ENCODE measurements around the gene CLC. TPM values are rescaled to one million over a fixed set of nuclear protein-coding genes. Genes with fewer than 3 reads are reported as not detected.

CLC gene
- total RNA-seq, 1 experiment from 2014 or later = not detected

- no peak for ATAC-seq
- H3K4me1 Mint-ChIP-seq = no peaks in the 10 kb centered on the region
These were observed 53.6 kb downstream of the CLC start for GRCh38 chr19:39684267-39684666.

More at GRCh38 chr19:39684267-39684666, 53.6 kb downstream of the CLC start:
- H3K36me3 Mint-ChIP-seq = no peaks in the 10 kb centered on the region
- no peak overlapping the region for H3K27ac Mint-ChIP-seq
- TF ChIP-seq FOXP4 (CRISPR knock-in tag; IDR thresholded peaks at IDR 0.05) (no peak), ESRRA (CRISPR knock-in tag; IDR thresholded peaks at IDR 0.05; ENCODE audit: borderline replicate concordance) (no peak), FOXJ3 (CRISPR knock-in tag; IDR thresholded peaks at IDR 0.05; ENCODE audit: borderline replicate concordance) (no peak), MAX (CRISPR knock-in tag; IDR thresholded peaks at IDR 0.05) (no peak), ETV6 (CRISPR knock-in tag; IDR thresholded peaks at IDR 0.05) (no peak), TEAD1 (CRISPR knock-in tag; IDR thresholded peaks at IDR 0.05) (no peak), CDX4 (CRISPR knock-in tag; IDR thresholded peaks at IDR 0.05; ENCODE audit: borderline replicate concordance) (no peak), GRHL2 (CRISPR knock-in tag; IDR thresholded peaks at IDR 0.05; ENCODE audit: insufficient replicate concordance, severe bottlenecking) (no peak), SOX15 (CRISPR knock-in tag; IDR thresholded peaks at IDR 0.05) (no peak), CBFB (CRISPR knock-in tag; IDR thresholded peaks at IDR 0.05; ENCODE audit: low read depth) (no peak), ZNF532 (CRISPR knock-in tag; IDR thresholded peaks at IDR 0.05; ENCODE audit: borderline replicate concordance) (no peak), PREB (CRISPR knock-in tag; IDR thresholded peaks at IDR 0.05; ENCODE audit: borderline replicate concordance) (no peak)
- ChIA-PET POLR2A (no interaction called here), CTCF (no interaction called here)
- DNase-seq (ENCODE audit: low spot score) = no peak
- peaks cover 6% of the 10 kb centered on the region; the same call in 1 of the 2 replicates for H3K9me3 Mint-ChIP-seq
- H3K4me3 Mint-ChIP-seq = no peak overlapping the region
- H3K27me3 Mint-ChIP-seq (ENCODE audit: low read depth) = peaks cover 6% of the 10 kb centered on the region; the same call in 1 of the 2 replicates

All from WTC11 (cell line).